Measurements from ENCODE around the gene TRAP1.

DNA sequence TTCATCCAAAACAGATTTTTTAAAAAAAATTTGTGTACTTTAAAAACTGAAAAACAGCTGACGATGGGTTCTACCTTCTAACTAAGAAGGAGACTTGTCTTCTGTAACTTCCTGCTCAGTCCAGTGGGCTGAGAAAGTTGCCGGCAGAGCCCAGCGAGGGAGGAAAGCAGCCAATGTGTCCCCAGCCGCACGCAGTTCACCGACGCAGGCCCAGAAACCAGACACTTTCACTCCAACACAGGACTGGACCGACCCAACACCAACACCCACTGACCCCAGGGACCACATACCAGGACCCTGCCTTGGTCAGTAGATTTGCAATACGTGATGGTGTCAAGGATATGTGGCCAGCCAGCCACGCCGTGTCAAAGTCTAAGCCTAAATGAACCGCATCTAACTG is 25.6 kb downstream of the TRAP1 start:
- no peak for TF ChIP-seq CTCF (IDR thresholded peaks at IDR 0.05)
- no peak for TF ChIP-seq POLR2A (IDR thresholded peaks at IDR 0.05)

All from adrenal gland (tissue), 5 donors.